ENCODE results near the gene CACNA1H.

Gene CACNA1H

GRCh38 chr16:1152651-1153259 lies at the start of gene CACNA1H:
Gene CACNA1H, plus strand, starts transcription at chr16:1153106. Its CDS starts 632 bp downstream, at chr16:1153738.
- DNase-seq (ENCODE audit: low spot score): peak; percentile 15

GRCh38 chr16:1103636-1103980 lies 49.3 kb upstream of the CACNA1H start:
- DNase-seq (ENCODE audit: low spot score): no peak

DNA sequence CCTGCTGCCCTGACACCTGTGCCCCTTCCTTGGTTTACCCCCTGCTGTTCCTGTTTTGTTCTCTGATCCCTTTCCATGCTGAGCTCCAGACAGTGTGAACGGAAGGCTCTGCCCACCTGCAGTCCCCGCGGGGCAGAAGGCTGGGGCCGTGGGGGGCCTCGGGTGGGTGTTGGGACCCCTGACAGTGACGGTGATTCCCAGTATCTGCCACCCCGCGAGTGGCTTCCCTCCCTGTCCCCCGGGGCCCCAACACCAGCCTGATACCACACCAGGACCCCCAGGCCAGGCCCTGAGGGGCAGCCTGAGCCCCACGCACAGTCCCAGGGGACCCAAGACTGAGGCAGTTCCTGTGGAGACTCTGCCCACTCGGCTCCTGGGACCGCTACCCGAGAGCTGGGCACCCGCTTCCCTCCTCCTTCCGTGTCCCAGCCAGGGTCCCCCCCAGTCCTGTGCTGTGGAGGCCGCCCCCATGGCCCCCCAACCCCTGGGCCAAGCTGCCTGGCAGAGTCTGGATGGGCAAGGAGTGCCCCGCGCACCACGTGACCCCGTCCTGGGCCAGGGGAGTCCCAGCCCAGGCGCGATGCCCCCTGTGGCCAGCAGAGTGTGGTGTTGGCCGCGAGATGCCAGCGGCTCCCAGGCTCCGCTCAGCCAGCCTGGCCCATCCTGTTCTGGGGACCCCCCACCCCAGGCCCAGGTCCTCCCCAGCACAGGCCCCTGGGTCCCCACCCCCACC lies 46.9 kb upstream of the CACNA1H start:
- peak; percentile 24 for DNase-seq (ENCODE audit: low spot score)

GRCh38 chr16:1106659-1107058 lies 46.2 kb upstream of the CACNA1H start:
- no peak for DNase-seq (ENCODE audit: low spot score)

DNA sequence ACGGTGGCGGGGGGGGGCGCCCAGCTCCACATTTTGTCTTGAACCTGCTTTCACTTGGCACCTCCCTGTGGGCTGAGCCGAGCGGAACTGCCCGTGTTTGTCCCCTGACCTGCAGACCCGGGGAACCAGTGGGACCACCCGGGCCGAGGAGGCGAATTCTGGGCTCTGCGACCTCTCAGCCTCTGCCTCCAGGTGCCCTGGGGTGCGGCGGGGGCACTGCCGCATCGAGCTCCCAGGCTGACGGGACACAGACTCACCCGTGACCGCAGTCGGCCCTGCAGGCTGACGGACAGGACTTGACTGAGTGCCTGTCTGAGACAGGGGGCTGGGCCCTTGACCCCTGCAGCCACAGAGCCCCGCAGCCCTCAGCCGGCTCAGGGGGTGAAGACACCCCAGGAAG lies 45.8 kb upstream of the CACNA1H start:
- DNase-seq (ENCODE audit: low spot score): no peak

DNA sequence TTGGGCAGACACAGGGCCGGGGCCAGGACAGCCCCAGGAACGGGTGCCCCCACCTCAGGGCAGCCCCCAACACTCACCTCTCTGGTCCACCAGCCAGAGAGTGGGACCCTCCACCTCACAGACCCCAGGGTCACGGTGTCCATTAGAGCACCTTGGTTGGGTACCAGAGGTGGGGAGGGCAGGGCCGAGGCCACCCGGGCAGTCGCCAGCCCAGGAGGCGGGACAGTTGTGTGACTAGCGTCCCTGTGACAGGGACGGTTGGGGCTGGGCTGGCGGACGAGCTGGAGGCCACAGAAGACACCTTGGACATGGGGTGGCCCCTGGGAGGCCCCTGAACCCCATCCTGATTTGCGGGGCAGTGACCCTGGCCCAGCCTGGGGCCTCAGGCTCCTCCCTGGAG lies 45.2 kb upstream of the CACNA1H start:
- no peak for DNase-seq (ENCODE audit: low spot score)

DNA sequence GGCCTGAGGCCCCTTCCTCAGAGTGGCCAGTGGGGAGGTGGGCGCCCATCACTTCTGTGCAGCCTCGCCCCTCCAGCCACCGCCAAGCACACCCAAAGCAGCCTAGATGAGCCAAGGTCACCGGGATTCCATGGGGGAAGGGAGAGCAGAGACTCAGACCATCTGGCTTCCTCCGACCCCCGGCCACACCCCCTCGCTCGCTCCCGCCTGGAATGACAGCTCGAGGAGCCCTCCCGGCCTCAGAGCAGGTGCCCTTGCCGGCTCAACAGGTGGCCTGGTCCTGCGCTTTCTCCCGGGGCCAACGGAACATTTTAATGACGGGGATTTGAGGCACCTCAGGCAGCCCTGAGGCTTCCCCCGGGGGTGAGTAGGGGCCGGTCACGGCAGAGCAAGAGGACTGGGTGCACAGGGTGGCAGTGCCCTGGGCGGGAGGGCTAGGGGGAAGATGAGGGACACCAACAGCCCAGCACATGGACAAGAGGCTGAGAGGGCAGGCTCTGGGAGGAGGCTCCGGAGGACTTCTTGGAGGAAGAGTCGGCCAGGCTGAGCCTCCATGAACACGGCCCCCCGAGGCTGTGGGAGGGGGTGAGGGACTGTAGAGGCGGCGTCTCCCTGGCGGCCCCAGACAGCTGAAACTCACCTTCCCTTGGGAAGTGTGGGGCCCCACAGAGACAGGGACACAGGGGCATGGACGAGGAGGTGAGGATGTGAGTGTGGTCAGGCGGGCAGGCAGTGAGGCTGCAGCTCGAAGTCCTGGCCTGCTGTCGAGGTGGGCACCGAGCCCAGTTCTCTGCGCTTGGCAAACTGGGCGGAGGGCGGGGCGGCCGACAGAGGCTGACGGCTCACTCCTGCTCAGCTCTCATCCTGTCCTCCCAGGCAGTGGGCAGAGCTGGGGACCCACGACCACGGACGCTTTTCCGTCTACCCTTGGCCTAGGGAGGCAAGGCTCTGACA lies 44.3 kb upstream of the CACNA1H start:
- DNase-seq (ENCODE audit: low spot score): no peak

DNA sequence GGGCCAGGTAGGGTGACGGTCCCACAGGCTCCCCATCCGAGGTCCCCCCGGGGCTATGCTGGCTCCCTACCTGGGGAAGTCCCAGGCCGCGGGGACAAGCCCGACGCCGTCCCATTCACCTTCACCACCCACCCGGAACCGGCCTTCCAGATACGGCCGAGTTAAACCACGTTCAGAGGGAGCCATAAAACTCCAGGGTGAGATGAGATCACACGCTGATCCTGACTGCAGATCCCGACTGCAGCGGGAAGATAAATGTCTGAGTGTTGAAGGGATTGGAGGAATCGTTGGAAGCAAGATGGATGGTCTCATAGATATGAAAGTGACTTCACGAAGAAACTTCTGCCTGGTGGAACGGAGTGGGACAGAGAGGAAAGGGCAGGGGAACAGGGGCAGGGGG lies 43.3 kb upstream of the CACNA1H start:
- no peak for DNase-seq (ENCODE audit: low spot score)

- DNase-seq (ENCODE audit: low spot score): no peak
Observed at GRCh38 chr16:1112506-1113184, 40.3 kb upstream of the CACNA1H start.

GRCh38 chr16:1113489-1113888 lies 39.4 kb upstream of the CACNA1H start:
- no peak for DNase-seq (ENCODE audit: low spot score)

DNA sequence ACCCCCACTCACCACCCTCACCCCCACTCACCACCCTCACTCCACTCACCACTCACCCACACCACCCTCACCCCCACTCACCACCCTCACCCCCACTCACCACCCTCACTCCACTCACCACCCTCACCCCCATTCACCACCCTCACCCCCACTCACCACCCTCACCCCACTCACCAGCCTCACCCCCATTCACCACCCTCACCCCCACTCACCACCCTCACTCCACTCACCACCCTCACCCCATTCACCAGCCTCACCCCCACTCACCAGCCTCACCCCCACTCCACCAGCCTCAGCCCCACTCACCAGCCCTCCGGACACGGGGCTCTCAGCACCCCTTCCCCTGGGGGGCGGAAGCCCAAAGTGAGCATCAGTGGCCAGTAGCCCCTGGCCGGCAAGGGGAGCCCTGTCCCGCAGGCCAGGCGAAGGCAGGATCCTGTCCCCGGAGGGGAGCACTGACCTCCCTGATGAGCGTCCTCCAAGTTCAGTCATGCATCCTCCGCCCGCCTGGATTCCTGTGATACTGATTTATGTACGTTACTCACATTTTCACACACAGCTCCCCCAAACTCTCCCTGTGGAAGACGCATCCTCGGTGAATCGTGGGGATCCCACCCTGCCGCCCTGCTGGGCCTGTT lies 38.9 kb upstream of the CACNA1H start:
- DNase-seq (ENCODE audit: low spot score): no peak

- DNase-seq (ENCODE audit: low spot score): no peak
Observed at GRCh38 chr16:1116693-1117077, 36.2 kb upstream of the CACNA1H start.

GRCh38 chr16:1117176-1117900 lies 35.6 kb upstream of the CACNA1H start:
- DNase-seq (ENCODE audit: low spot score): no peak

DNA sequence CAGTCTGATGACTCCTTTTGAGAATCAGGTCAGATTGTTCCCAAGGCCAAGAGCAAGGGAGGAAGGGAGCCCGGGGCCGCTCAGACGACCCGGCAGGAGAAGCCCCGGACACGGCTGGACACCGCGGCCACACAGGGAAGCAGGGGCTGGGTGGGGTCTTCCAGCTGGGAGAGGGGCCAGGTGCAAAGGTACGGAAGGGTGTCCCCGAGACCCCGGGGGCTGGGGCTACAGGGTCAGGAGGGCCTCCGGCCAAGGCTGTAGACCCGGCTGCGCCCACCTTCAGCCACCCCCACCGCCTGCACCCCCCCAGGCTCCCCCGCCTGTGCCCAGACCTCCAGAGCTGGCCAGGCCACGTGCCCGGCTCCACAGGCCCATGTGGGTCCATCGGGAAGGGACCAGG lies 35.0 kb upstream of the CACNA1H start:
- DNase-seq (ENCODE audit: low spot score): no peak

DNA sequence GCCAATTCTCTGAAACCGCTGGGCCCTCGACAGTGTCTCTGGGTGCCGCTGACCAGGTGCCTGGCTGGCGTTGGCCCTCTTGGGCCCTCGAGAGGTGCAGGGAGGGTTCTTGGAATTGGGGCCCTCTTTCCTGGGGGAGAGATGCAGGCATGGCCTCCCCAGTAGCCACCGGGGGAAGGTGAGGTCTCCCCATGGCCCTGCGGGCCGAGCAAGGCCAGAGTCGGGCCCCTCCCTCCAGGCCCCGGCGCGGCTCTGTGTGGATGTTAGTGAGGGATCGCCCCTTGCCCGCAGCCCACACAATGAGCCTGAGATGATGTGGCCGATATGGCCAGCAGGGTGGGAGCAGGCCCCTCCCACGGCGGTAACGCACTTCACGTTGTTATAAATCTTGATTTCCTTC lies 33.8 kb upstream of the CACNA1H start:
- no peak for DNase-seq (ENCODE audit: low spot score)

- no peak for DNase-seq (ENCODE audit: low spot score)
Observed at GRCh38 chr16:1119766-1120576, 32.9 kb upstream of the CACNA1H start.

DNA sequence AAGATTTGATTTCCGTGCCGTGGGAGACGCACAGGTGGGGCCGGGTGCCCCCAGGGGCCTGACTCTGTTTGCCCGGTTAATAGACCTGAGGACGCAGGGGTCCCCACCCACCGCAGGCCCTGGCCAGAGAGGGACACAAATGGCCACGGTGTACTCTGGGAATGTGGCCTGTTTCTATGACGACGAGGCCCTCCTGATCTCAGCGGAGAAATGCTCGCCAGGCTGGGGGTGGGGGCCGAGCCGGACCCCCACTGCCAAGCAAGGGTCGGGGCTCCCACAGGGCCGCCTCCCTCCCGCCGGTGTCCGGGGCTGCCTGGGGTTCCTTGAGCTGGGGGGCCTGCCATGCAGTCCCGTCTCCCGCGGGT lies 32.3 kb upstream of the CACNA1H start:
- no peak for DNase-seq (ENCODE audit: low spot score)

DNA sequence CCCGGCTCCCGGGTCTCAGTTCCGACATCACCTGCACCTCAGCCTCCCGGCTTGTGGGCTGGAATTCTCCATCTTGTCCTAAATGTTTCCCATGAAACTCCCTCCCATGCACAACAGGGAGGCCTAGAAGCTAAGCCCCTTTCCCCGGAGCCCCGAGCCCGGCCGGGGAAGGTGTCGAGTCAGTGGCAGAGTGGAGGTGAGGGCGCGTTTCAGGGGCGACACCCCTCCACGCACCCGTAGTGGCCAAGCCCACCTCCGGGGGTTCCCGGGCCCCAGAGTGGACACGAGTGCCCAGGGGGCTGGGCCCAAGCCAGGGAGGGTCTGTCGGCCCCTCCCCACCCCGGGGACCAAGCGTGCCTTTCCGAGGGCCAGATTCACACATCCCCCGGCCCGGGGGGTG lies 31.9 kb upstream of the CACNA1H start:
- no peak for DNase-seq (ENCODE audit: low spot score)

DNA sequence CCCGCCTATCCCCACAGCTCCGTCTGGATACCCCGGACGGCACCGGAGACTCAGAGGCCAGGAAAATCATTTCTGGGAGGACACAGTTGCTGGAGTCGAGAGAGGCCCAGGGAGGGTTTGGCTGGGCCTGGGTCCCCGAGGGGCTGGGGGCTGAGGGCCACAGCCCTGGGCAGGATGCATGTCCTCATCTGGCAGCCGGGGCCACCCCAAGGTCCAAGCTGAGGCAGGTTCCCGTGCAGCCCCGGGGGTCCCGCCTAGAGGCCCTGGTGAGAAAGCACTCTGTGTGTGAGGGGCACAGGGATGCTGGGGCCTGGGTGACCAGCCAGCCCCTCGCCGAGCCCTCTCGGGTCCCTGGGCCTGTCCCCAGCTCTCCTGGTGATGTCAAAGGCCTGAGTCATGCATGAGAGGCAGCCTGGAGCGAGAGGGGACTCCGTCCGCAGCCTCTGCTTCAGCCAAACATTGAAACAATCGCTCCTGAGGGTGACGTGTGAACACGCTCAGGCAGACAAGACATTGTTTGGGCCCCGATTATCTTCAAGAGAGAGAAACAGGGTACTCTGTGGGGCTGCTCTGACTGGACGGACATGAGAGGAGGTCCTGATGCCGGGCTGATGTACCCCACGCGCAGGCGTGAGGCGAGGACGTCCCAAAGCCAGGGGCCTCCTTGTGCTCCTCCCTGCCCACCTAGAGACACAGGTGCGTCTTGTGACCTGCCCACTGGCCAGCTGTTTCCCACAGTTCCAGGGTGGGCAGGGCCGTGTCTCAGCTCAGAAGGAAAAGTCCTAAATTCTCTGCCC lies 31.1 kb upstream of the CACNA1H start:
- DNase-seq (ENCODE audit: low spot score): no peak

- no peak for DNase-seq (ENCODE audit: low spot score)
Observed at GRCh38 chr16:1122398-1122765, 30.5 kb upstream of the CACNA1H start.

Measured in activated CD4-positive, alpha-beta T cell treated with anti-CD3 and anti-CD28 coated beads, Interleukin-2, Interleukin-4, amounts not matched to agents 100 ng/mL and 50 ng/mL, durations not matched to agents 16 hours and 8 hours (primary cell).